ENCODE measurements around the gene GNA14. TPM values are rescaled to one million over a fixed set of nuclear protein-coding genes. Genes with fewer than 3 reads are reported as not detected.
A peak's percentile ranks its signal among the peaks of the same experiment; 100 is the strongest.

The GNA14 gene
- polyA plus RNA-seq, 2 of the 4 experiments (the other 2 are of a cell fraction): 0.04 to 0.06 TPM

DNA sequence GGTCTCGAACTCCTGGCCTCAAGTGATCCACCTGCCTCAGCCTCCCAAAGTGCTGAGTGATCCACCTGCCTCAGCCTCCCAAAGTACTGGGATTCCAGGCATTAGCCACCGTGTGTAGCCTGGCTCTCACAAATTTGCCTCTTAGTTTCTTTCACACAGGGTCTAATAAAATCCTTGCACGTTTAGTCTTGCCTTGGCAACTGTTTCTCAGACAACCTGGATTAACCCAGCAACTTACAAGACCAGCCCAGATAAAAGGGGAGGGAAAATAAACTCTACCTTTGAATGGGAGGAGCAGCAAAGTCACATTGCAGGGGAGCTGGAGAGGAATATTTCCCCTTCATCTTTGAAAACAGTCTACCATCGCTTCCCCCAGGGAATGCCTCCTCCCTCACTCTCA, 29.3 kb upstream of the GNA14 start:
- H3K27ac ChIP-seq: no peak overlapping the region
- H3K4me3 ChIP-seq: no peak overlapping the region
- FAIRE-seq: no peak
- no peaks in the 10 kb centered on the region for H3K9me3 ChIP-seq
- CTCF ChIA-PET: interaction anchor here (1.1 kb wide), 1 partner anchor 203 kb away, joined by 3 read pairs; no protein-coding TSS in a partner anchor
- no peaks in the 10 kb centered on the region for H3K4me1 ChIP-seq
- POLR2A ChIA-PET: no interaction called here
- DNase-seq (ENCODE audit: low read depth in 1 of 2, low spot score in 1 of 2): no peak
- H3K4me2 ChIP-seq: no peak overlapping the region
- TF ChIP-seq MYC (IDR thresholded peaks at IDR 0.05; ENCODE audit: borderline replicate concordance, low read length) (no peak), CBX2 (IDR thresholded peaks at IDR 0.05; ENCODE audit: borderline replicate concordance, low read depth) (no peak), RARB (CRISPR knock-in tag; IDR thresholded peaks at IDR 0.05) (no peak), HOXB13 (CRISPR knock-in tag; IDR thresholded peaks at IDR 0.05; ENCODE audit: low read depth) (no peak), ZSCAN20 (CRISPR knock-in tag; IDR thresholded peaks at IDR 0.05) (no peak), TP53 (CRISPR knock-in tag; IDR thresholded peaks at IDR 0.05) (no peak), NFE2L2 (conservative IDR thresholded peaks at IDR 0.05; ENCODE audit: low read length) (no peak), FOSB (CRISPR knock-in tag; IDR thresholded peaks at IDR 0.05) (no peak), FOSL2 (IDR thresholded peaks at IDR 0.05) (no peak), FOSL2 (CRISPR knock-in tag; IDR thresholded peaks at IDR 0.05) (no peak), MAFK (IDR thresholded peaks at IDR 0.05; ENCODE audit: partially characterized antibody) (no peak), BHLHE40 (IDR thresholded peaks at IDR 0.05; ENCODE audit: low read depth, low read length) (no peak), TFCP2L1 (CRISPR knock-in tag; IDR thresholded peaks at IDR 0.05) (no peak), POLR2AphosphoS2 (conservative IDR thresholded peaks at IDR 0.05; ENCODE audit: low read length) (no peak), CBX8 (IDR thresholded peaks at IDR 0.05) (no peak), CEBPB (IDR thresholded peaks at IDR 0.05) (no peak), POLR2A (IDR thresholded peaks at IDR 0.05; ENCODE audit: low read length) (no peak)
- TF ChIP-seq, protein P1, sequence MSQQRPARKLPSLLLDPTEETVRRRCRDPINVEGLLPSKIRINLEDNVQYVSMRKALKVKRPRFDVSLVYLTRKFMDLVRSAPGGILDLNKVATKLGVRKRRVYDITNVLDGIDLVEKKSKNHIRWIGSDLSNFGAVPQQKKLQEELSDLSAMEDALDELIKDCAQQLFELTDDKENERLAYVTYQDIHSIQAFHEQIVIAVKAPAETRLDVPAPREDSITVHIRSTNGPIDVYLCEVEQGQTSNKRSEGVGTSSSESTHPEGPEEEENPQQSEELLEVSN (IDR thresholded peaks at IDR 0.05; ENCODE audit: borderline replicate concordance, low read depth): no peak
- TF ChIP-seq, protein P2, sequence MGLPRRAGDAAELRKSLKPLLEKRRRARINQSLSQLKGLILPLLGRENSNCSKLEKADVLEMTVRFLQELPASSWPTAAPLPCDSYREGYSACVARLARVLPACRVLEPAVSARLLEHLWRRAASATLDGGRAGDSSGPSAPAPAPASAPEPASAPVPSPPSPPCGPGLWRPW (IDR thresholded peaks at IDR 0.05): no peak
- TF ChIP-seq, protein P3, sequence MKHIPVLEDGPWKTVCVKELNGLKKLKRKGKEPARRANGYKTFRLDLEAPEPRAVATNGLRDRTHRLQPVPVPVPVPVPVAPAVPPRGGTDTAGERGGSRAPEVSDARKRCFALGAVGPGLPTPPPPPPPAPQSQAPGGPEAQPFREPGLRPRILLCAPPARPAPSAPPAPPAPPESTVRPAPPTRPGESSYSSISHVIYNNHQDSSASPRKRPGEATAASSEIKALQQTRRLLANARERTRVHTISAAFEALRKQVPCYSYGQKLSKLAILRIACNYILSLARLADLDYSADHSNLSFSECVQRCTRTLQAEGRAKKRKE (CRISPR knock-in tag; IDR thresholded peaks at IDR 0.05; ENCODE audit: low read depth): no peak
- TF ChIP-seq, protein P4, sequence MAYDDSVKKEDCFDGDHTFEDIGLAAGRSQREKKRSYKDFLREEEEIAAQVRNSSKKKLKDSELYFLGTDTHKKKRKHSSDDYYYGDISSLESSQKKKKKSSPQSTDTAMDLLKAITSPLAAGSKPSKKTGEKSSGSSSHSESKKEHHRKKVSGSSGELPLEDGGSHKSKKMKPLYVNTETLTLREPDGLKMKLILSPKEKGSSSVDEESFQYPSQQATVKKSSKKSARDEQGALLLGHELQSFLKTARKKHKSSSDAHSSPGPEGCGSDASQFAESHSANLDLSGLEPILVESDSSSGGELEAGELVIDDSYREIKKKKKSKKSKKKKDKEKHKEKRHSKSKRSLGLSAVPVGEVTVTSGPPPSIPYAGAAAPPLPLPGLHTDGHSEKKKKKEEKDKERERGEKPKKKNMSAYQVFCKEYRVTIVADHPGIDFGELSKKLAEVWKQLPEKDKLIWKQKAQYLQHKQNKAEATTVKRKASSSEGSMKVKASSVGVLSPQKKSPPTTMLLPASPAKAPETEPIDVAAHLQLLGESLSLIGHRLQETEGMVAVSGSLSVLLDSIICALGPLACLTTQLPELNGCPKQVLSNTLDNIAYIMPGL (CRISPR knock-in tag; IDR thresholded peaks at IDR 0.05; ENCODE audit: borderline replicate concordance): no peak
- 40% methylated on average over 4 of the region's 4 CpGs for WGBS (ENCODE audit: missing lambda C conversion rate)
- ATAC-seq: no peak

DNA sequence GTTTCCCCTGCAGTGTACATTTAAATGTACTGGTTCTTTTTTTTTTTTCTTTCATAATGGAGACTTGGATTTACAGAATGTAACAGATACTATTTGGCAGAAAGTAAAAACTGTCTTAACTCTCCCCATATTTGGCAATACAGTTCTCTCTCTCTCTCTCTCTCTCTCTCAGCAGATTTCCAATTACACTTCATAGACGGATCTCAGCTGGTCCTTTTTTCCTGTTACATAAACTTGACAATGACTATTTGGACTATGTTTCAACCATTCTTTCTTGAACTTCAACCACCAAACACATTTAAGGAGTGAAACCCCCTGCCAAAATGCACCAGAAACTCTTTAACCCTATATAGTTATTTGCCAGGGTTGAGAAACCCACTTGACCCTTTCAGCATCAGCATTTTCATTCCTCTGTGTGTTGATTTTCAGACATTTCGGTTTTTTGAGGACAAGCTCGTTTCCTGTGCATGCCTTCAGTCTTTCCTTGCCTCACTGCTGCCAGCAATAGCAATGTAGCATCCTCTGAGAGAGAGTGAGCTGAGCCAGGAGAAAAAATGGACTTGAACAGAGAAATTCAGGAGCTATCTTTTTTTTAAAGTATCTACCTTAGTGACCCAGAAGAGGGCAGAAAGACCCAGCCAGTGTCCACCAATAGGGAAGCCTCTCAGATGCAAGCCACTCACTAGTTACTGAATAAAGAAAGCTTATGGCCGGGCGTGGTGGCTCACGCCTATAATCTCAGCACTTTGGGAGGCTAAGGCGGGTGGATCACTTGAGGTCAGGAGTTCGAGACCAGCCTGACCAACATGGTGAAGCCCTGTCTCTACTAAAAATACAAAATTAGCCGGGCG, 26.0 kb upstream of the GNA14 start:
- Histone ChIP-seq H3K4me2 (no peak overlapping the region), H3K4me3 (no peak overlapping the region), H3K27ac (no peak overlapping the region), H3K9me3 (no peaks in the 10 kb centered on the region), H3K4me1 (no peaks in the 10 kb centered on the region)
- 70% methylated on average over 10 of the region's 10 CpGs for WGBS (ENCODE audit: missing lambda C conversion rate)
- ChIA-PET CTCF (interaction anchor here (0.7 to 1.3 kb wide), 6 partner anchors 16 to 77 kb away, joined by 3 to 4 read pairs (median 3); no protein-coding TSS in a partner anchor), POLR2A (interaction anchor here (0.8 kb wide), 1 partner anchor 19 kb away, joined by 3 read pairs; no protein-coding TSS in a partner anchor)
- no peak for TF ChIP-seq EHF (CRISPR knock-in tag; IDR thresholded peaks at IDR 0.05)
- peak in 1 of 2 experiments; percentile 25 for DNase-seq (ENCODE audit: low read depth in 1 of 2, low spot score in 1 of 2)
- peak; percentile 39 to 43; a peak in 1 of 6 replicates for ATAC-seq
- no peak for FAIRE-seq
